ENCODE measurements around the gene IL20. TPM values are rescaled to one million over a fixed set of nuclear protein-coding genes. Genes with fewer than 3 reads are reported as not detected.

The IL20 gene
- total RNA-seq, 1 experiment from 2014 or later: not detected

- H3K36me3 ChIP-seq (ENCODE audit: control insufficient read depth, insufficient read depth, low read length): no peaks in the 10 kb centered on the region
- in situ Hi-C loops (cut with HindIII; ENCODE audit: low pct_unique_long_range_greater_than_20kb, low sequenced_read_pairs) (no loop called here), intact Hi-C loops (cut with micrococcal nuclease; ENCODE audit: unreplicated experiment) (loop anchor here (5.0 to 10.0 kb wide), 3 partner anchors 275 to 433 kb away; partner anchors contain the start of gene DYRK3)
- DNase-seq (ENCODE audit: low read depth, low spot score) (no peak), ATAC-seq (peak; percentile 24)
- peaks cover 21% of the 10 kb centered on the region for H3K27me3 ChIP-seq (ENCODE audit: control insufficient read depth, insufficient read depth, low read length)
- BruUV-seq (replicated peaks): no TSS peak
- ChIA-PET POLR2A (no interaction called here), CTCF (interaction anchor here (1.8 kb wide), 1 partner anchor 175 kb away, joined by 8 read pairs; no protein-coding TSS in a partner anchor)
- TF ChIP-seq POLR2AphosphoS5 (IDR thresholded peaks at IDR 0.05; ENCODE audit: low read depth, low read length): no peak
- no peak for TF ChIP-seq CTCF (IDR thresholded peaks at IDR 0.05)
- TF ChIP-seq SIN3A (IDR thresholded peaks at IDR 0.05; ENCODE audit: borderline replicate concordance, insufficient read depth, low read depth, low read length): no peak
- no peak for TF ChIP-seq TCF7L2 (IDR thresholded peaks at IDR 0.05; ENCODE audit: low read depth, low read length)
- TF ChIP-seq REST (IDR thresholded peaks at IDR 0.05; ENCODE audit: insufficient read depth in 1 of 2, low read depth in 2 of 2, low read length in 1 of 2): no peak
- H3K9me3 ChIP-seq (ENCODE audit: control insufficient read depth, insufficient read depth, low read depth, low read length): no peaks in the 10 kb centered on the region
- H3K4me3 ChIP-seq (ENCODE audit: low read depth in 2 of 2, low read length in 2 of 2): peak overlapping the region; percentile 46 to 52
- no peaks in the 10 kb centered on the region for H3K4me1 ChIP-seq (ENCODE audit: control insufficient read depth, insufficient read depth, low read length)
- H3K27ac ChIP-seq (ENCODE audit: low read length): no peak overlapping the region
Measured at GRCh38 chr1:206909883-206910318, 44.5 kb downstream of the IL20 start.

- POLR2A ChIA-PET: no interaction called here
- Histone ChIP-seq H3K27ac (ENCODE audit: low read length) (no peak overlapping the region), H3K27me3 (ENCODE audit: control insufficient read depth, insufficient read depth, low read length) (peaks cover 21% of the 10 kb centered on the region), H3K36me3 (ENCODE audit: control insufficient read depth, insufficient read depth, low read length) (no peaks in the 10 kb centered on the region), H3K4me1 (ENCODE audit: control insufficient read depth, insufficient read depth, low read length) (no peaks in the 10 kb centered on the region), H3K9me3 (ENCODE audit: control insufficient read depth, insufficient read depth, low read depth, low read length) (no peaks in the 10 kb centered on the region), H3K4me3 (ENCODE audit: low read depth in 2 of 2, low read length in 2 of 2) (no peak overlapping the region)
- in situ Hi-C loops (cut with HindIII; ENCODE audit: low pct_unique_long_range_greater_than_20kb, low sequenced_read_pairs): no loop called here
- no TSS peak for BruUV-seq (replicated peaks)
- intact Hi-C loops (cut with micrococcal nuclease; ENCODE audit: unreplicated experiment): loop anchor here (5.0 to 10.0 kb wide), 3 partner anchors 276 to 434 kb away; partner anchors contain the start of gene DYRK3
- CTCF ChIA-PET: interaction anchor here (2.2 kb wide), 1 partner anchor 71 kb away, joined by 19 read pairs; no protein-coding TSS in a partner anchor
- TF ChIP-seq REST (IDR thresholded peaks at IDR 0.05; ENCODE audit: insufficient read depth in 1 of 2, low read depth in 2 of 2, low read length in 1 of 2): no peak
- peak; percentile 83; the same call in 1 of the 2 replicates for TF ChIP-seq CTCF (IDR thresholded peaks at IDR 0.05)
- peak; percentile 45 for DNase-seq (ENCODE audit: low read depth, low spot score)
- ATAC-seq: no peak
Measured at GRCh38 chr1:206911064-206911663, 45.7 kb downstream of the IL20 start.
